B cell (primary cell): Measurements from ENCODE around the gene TICAM1. TPM values are rescaled to one million over a fixed set of nuclear protein-coding genes. Genes with fewer than 3 reads are reported as not detected.

Experiments used
- ATAC-seq: fragments of 200-7000 bp; cut with Tn5 transposase; one replicate; pipeline ENCODE4 v1.10.0; 2021; ENCODE audit warnings: low read depth, mild to moderate bottlenecking, moderate number of reproducible peaks, moderate library complexity
- CTCF ChIA-PET: fragments of 350-600 bp; sonication (Branson Sonifier 250); formaldehyde crosslinking; loops from one replicate; lab custom pipeline; 2021; ENCODE audit warnings: antibody characterized with exemption, inconsistent platforms; lab: Charles Lee
- POLR2A ChIA-PET: fragments of 350-600 bp; sonication (Branson Sonifier 250); formaldehyde crosslinking; loops from one replicate; lab custom pipeline; 2021; ENCODE audit warnings: antibody characterized with exemption; lab: Charles Lee
- DNase-seq: peaks from one replicate; pipeline ENCODE4 v3.0.0; 2013
- H2AFZ ChIP-seq: 2 replicates; pipeline ENCODE4 v1.6.1; 2012; ENCODE audit warnings: mild to moderate bottlenecking, low read depth, low read length; ENCODE audit not compliant: insufficient read depth, poor library complexity, severe bottlenecking
- H3K27ac ChIP-seq, 2 donors: 1 replicate in 1 of 2; 2 replicates in 1 of 2; pipeline ENCODE4 v1.5.1; 2012 to 2013; ENCODE audit warnings: low read length in 2 of 2, mild to moderate bottlenecking in 2 of 2, moderate library complexity in 1 of 2
- H3K27me3 ChIP-seq, 4 experiments: fragments of 200-600 bp in 1 of 4; sonication (generic) in 1 of 4; replicated peaks in 1 of 4; 1 replicate in 2 of 4; 2 replicates in 2 of 4; pipeline versions ENCODE4 v1.6.1 to v1.7.0; 2013 to 2016; ENCODE audit warnings: low read length in 3 of 4, mild to moderate bottlenecking in 2 of 4, mixed read lengths in 1 of 4, moderate library complexity in 1 of 4; ENCODE audit not compliant: insufficient read depth in 4 of 4, control insufficient read depth in 3 of 4; ENCODE audit errors: control extremely low read depth in 1 of 4
- H3K36me3 ChIP-seq, 2 experiments: replicated peaks in 1 of 2; 1 replicate in 1 of 2; 2 replicates in 1 of 2; pipeline versions ENCODE4 v1.6.1 to v1.7.1; 2013; ENCODE audit warnings: low read length in 1 of 2; ENCODE audit not compliant: insufficient read depth in 2 of 2, control insufficient read depth in 1 of 2; ENCODE audit errors: control extremely low read depth in 1 of 2, extremely low read depth in 1 of 2
- H3K4me1 ChIP-seq, 2 donors: fragments of 200-600 bp in 1 of 2; sonication (generic) in 1 of 2; 1 replicate in 1 of 2; 2 replicates in 1 of 2; pipeline versions ENCODE4 v1.5.1 to v1.6.1; 2013 to 2017; ENCODE audit warnings: low read length in 2 of 2; ENCODE audit not compliant: control insufficient read depth in 2 of 2, insufficient read depth in 2 of 2
- H3K4me2 ChIP-seq: replicated peaks from 2 replicates; pipeline ENCODE3; 2012; ENCODE audit warnings: mild to moderate bottlenecking, low read depth, low read length; ENCODE audit not compliant: poor library complexity, severe bottlenecking
- H3K4me3 ChIP-seq, 5 experiments: fragments of 200-600 bp in 1 of 5; sonication (generic) in 1 of 5; 1 replicate in 3 of 5; 2 replicates in 2 of 5; pipeline versions ENCODE4 v1.5.1 to v1.7.0; 2011 to 2016; ENCODE audit warnings: low read length in 4 of 5, mild to moderate bottlenecking in 4 of 5, low read depth in 2 of 5, control low read depth in 1 of 5, moderate library complexity in 1 of 5; ENCODE audit not compliant: insufficient read depth in 1 of 5; ENCODE audit errors: control extremely low read depth in 1 of 5, extremely low read depth in 1 of 5
- H3K79me2 ChIP-seq: fragments of 200-600 bp; sonication (generic); one replicate; pipeline ENCODE4 v1.6.0; 2016; ENCODE audit warnings: low read length; ENCODE audit not compliant: control insufficient read depth, insufficient read depth
- H3K9ac ChIP-seq: fragments of 200-600 bp; sonication (generic); 2 replicates; pipeline ENCODE4 v1.6.1; 2017; ENCODE audit warnings: mild to moderate bottlenecking, low read length, moderate library complexity
- H3K9me3 ChIP-seq, 3 donors: one replicate each; pipeline versions ENCODE4 v1.6.1 to v1.7.1; 2013; ENCODE audit warnings: low read length in 2 of 3; ENCODE audit not compliant: control insufficient read depth in 2 of 3, insufficient read depth in 1 of 3; ENCODE audit errors: control extremely low read depth in 1 of 3
- H4K20me1 ChIP-seq: 2 replicates; pipeline ENCODE4 v1.6.0; 2012; ENCODE audit warnings: mild to moderate bottlenecking, low read length; ENCODE audit not compliant: insufficient read depth, control insufficient read depth, poor library complexity, severe bottlenecking
- H3K27ac Mint-ChIP-seq: one replicate; pipeline ENCODE4 v1.8.0; 2021; ENCODE audit warnings: mixed read lengths
- H3K27me3 Mint-ChIP-seq: one replicate; pipeline ENCODE4 v1.8.0; 2021; ENCODE audit warnings: mixed read lengths
- H3K4me1 Mint-ChIP-seq: one replicate; pipeline ENCODE4 v1.8.0; 2021; ENCODE audit warnings: mixed read lengths
- H3K4me3 Mint-ChIP-seq: one replicate; pipeline ENCODE4 v1.8.0; 2021; ENCODE audit warnings: mixed read lengths
- H3K9me3 Mint-ChIP-seq: one replicate; pipeline ENCODE4 v1.8.0; 2022; ENCODE audit warnings: mixed read lengths; ENCODE audit not compliant: insufficient read depth
- CTCF ChIP-seq: fragments of 200-600 bp; IDR thresholded peaks from one replicate; pipeline ENCODE4 v1.8.0; 2022; ENCODE audit warnings: antibody characterized with exemption, mild to moderate bottlenecking
- EZH2 ChIP-seq: IDR thresholded peaks from 2 replicates; pipeline ENCODE4 v1.6.1; 2012; ENCODE audit warnings: borderline replicate concordance, low read depth, mild to moderate bottlenecking, moderate library complexity, low read length; ENCODE audit not compliant: insufficient read depth, poor library complexity, severe bottlenecking
- WGBS: methylation state at CpG from one replicate; pipeline ENCODE4 v1.1.5; 2013; ENCODE audit warnings: missing lambda C conversion rate; ENCODE audit not compliant: insufficient coverage; 5-methylcytosine and 5-hydroxymethylcytosine counted together
- intact Hi-C: fragments of 100-400 bp; cut with micrococcal nuclease; formaldehyde crosslinking; loops from one replicate; pipeline ENCODE4 v1.10.0; 2022
- polyA plus RNA-seq: library from polyadenylated mRNA; depleted of rRNA; stranded (reverse); fragments of >200 nt; gene quantifications from 2 replicates; pipeline ENCODE4 v1.2.3, GENCODE V29; 2012
- total RNA-seq, 2 donors: library from RNA; stranded (reverse); fragments of 120-200 nt in 1 of 2; gene quantifications; 1 replicate in 1 of 2; 2 replicates in 1 of 2; pipeline versions ENCODE4 v1.2.3 to v1.2.4, GENCODE V29; 2013 to 2022

Gene TICAM1
- total and polyA plus RNA-seq, 2 donors (not counting 1 experiment from before 2014, with no cell fraction given): 12.7 to 19.7 TPM

- H3K27ac ChIP-seq: no peak overlapping the region
These were observed 27.5 kb downstream of the TICAM1 start for GRCh38 chr19:4803736-4804695.

More at GRCh38 chr19:4803736-4804695, 27.5 kb downstream of the TICAM1 start:
- H3K27me3 Mint-ChIP-seq: no peaks in the 10 kb centered on the region
- H2AFZ ChIP-seq: peak overlapping the region; percentile 18
- ATAC-seq (peak; percentile 94), DNase-seq (peak; percentile 80)
- no peaks in the 10 kb centered on the region for H4K20me1 ChIP-seq
- H3K9me3 Mint-ChIP-seq: no peaks in the 10 kb centered on the region
- H3K4me3 Mint-ChIP-seq: no peak overlapping the region
- H3K9me3 ChIP-seq: no peaks in the 10 kb centered on the region
- H3K27ac Mint-ChIP-seq: no peak overlapping the region
- H3K27me3 ChIP-seq: no peaks in the 10 kb centered on the region
- intact Hi-C loops: loop anchor here (1.0 kb wide), 1 partner anchor 72 kb away; no protein-coding TSS in a partner anchor
- H3K79me2 ChIP-seq: peaks cover 22% of the 10 kb centered on the region
- H3K36me3 ChIP-seq: no peaks in the 10 kb centered on the region
- H3K4me1 Mint-ChIP-seq: peaks cover 15% of the 10 kb centered on the region
- no peak overlapping the region for H3K9ac ChIP-seq
- CTCF ChIA-PET: interaction anchor here (0.6 to 16.3 kb wide), 6 partner anchors 10 to 101 kb away, joined by 3 to 612 read pairs (median 8); partner anchors contain the start of gene FEM1A
- 46% methylated on average over 29 of the region's 33 CpGs for WGBS
- H3K4me2 ChIP-seq: peak overlapping the region; percentile 56
- peaks cover 4 to 11% of the 10 kb centered on the region in 2 donors for H3K4me1 ChIP-seq
- H3K4me3 ChIP-seq: no peak overlapping the region
- TF ChIP-seq CTCF: peak; percentile 82
- TF ChIP-seq EZH2: no peak
- POLR2A ChIA-PET: no interaction called here
